ENCODE results near the gene FEV.

The FEV gene

DNA sequence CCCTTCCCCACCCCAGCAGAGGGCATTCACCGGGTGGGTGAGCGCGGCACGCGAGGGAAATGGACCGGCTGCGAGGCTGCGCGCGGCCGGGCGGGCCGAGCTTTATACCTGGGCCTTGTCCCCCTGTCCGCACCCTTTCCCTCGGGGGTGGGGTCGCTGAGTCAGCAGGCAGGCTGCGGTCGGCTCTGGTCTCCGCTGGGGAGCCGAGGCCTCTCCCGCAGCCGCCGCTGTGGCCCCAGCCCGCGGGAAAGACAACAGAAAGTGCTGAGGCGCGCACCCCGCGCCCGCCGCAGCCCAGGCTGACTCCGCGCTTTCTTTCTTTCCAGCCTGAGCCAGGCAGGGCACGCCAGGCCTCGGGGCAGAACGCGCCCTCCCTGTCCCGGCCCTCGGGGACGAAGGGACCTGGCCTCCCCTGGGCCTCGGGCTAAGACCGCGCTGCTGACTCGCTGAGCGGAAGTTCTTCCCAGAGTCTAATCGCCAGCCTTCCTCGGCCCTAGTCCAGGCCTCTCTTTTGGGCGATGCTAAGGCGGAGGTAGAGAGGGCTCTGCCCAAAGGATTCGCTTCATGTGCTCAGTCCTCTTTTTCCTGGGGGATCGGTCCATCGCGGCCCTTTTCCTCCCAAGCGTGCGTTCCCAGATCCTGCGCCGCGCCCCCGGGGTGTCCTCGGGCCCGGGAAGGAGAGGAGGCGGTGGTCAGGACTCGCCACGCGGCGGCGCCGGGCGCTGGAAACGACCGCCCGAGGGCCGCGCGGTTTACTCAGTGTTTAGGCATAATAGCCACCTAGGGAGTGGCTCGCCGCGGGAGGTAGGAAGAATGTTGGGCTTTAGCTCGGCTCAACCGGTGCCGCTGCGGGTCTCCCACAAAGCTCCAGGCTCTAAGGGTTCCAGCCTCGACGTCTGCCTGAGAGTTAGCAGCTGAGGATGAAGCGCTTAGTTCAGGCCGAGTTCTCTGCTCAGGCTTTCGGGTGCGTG lies 8.6 kb upstream of the FEV start, which contains the start of gene CRYBA2:
Gene CRYBA2 (minus strand): TSS at position 78 of the 971 bp plus-strand sequence. CDS start 246 bp downstream, outside the sequence.
- DNase-seq (ENCODE audit: low read depth) = no peak

DNA sequence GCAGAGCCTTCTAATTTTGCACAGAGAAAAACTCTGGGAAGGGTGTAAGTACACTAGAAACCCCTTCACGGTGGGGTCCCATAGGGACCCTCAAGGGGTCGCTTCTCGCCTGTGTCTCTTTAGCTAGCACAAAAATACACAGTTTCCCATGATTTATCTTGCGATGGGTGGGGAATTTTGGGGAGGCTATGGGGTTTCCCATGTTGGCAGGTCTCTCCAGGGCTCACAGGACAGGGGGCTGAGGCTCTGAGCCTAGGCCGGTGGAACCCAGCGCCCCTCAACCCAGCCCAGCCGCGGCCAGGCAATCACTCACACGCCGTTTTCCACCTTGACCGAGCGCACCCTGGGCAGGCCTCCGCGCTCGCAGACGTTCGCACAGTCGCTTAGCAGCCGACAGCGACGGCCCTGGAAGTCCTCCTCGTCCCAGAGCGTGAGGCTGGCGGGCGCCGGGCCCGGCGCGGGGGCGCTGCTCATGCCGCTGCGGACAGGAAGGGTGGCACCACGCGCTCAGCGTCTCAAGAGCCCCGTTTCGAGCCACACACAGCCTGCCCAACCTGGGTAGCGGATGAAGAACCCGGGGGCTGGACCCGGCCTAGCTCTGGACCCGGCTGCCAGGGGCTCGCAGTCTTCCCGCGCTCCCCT lies 7.8 kb upstream of the FEV start:
- DNase-seq (ENCODE audit: low read depth) = no peak

DNA sequence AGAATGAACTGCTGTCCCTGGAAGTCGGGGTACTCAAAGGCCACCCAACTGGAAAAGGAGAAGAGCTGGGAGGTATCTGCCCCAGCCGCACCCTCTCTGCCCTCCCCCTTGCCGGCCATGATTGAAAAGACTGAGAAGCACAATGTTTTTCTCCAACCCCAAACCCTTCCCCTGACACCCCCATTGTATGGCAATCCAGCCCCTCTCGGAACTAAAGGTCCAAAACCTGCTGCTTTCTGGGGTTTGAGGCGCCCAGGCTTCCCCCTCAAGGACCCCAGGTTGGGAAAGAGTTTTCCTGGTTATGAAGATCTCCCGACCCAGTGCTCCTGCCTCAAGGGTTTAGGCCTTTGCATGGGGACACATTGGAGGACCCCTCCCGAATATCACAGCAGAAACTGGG lies 7.2 kb upstream of the FEV start:
- no peak for DNase-seq (ENCODE audit: low read depth)

DNA sequence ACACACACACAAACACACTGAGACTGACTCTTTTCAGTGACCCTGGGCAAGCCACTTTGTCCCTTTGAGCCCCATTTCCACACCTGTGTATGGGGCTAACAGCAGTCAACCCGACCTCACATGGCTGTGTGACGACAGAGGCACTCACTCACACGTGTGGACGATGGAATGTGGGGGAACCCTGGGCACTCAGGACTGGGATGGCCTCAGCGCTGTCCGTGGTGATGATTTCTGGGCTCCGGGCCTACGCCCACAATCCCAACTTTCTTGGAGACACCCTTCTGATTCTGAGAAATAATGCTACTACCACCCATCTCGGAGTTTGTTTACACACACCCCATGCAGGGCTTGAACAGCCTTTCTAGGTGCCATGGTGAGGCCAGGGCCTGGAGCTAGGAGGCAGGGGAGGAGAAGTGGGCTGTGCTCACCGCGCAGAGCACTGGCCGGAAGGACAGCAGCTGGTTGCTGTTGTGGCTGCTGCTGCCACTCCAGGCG lies 6.7 kb upstream of the FEV start:
- DNase-seq (ENCODE audit: low read depth) = no peak

DNA sequence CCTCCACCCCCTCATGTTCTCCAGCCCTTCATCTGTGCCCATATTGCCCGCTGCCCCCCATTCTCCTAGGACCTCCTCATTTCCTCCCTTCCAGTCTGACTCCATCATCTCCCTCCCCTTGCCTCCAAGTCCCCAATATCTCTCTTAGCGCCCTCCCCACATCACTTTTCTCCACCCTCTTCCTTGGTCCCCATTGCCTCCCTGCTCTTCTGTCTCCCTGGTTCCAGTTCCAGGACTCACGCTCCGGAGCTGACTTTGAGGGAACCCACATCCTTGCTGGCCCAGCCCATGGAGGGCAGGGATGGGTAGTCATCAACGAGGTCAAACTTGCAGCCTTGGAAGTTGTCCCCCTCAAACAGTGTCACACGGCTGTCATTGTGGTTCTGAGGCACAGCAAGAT lies 5.6 kb upstream of the FEV start:
- DNase-seq (ENCODE audit: low read depth) = no peak

DNA sequence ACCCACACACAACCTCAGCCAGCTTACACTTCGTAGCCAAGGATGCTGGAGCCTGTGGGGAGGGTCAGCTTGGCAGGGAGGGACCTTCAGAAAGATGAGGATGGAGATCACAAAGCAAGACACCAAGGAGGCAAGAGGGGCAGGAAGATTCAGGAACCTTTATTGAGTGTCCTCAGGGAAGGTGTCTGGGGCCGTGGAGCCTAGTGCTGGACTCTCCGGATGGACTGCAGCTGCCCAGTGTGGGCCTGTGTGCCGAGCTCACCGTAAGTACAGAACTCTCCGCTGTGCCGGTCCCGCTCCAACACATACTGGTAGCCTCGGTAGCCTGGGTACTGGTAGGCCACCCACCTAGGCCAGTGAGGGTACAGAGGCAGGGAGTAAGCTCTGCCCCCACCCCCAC lies 5.1 kb upstream of the FEV start:
- DNase-seq (ENCODE audit: low read depth) = no peak

DNA sequence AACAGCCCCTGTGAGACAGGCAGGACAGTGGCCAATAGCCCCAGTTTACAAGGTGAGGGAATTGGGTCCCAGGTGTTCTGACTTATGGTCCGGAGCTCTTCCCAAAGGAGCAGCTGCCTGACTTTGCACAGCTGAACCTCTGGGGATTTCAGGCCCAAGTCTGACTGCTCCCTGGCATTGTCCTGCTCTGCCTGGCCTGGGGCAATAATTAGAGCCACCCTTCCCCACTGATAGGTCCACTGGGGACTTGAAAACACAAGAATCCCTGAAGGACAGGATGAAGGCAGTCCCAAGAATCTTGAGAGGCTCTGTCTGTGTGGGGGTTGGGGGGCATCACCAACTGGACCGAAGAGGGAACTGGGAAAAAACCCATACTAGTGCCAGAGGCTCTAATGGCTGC lies 3.7 kb upstream of the FEV start:
- DNase-seq (ENCODE audit: low read depth) = no peak

DNA sequence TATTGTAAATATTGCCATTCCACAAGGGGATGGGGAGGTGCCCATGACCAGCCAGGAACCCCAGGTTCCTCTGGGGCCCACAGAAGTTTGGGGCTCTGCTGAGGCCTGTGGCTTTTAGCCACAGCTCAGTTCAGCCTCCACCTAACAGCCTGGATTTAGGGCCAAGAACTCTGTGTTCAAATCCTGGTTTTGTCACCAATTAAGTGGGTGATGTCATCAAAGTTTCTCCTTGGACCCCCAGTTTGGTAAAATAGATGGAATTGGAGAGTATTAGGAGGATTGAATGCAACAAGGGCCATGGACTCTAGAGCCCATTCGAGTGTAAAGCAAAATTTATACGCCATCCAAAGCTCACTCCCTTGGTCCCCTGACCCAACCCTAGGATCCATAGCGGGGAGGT lies 3.2 kb upstream of the FEV start:
- DNase-seq (ENCODE audit: low read depth) = no peak

DNA sequence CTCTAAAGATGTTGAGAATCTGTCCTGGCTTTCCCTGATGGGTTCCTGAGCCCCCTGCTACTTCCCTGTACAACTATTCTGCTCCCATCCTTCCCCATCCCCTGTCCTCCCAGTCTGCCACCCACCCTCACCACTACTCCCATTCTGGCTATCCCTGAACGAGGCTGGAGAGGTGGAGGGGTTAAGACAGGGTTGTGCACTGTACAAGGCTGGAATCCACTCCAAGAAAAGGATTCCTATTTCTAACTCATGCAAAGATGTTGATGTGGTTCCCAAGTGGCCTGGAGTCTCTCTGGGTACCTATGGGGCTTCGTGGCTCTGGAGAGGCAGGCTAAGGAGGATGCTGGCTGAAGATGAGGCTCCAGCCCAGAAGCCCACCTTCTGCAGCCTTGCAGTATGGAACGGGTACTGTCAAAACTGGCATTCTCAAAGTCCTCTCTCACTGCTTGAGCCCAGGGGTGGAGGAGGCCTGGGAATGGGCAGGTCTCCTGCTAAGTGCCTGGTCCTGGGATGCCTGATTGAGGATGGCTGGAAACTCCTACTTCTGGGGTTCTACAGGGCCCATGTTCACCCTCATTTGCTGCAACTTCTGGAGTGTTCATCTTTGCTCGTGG lies 1.3 kb upstream of the FEV start:
- no peak for DNase-seq (ENCODE audit: low read depth)

DNA sequence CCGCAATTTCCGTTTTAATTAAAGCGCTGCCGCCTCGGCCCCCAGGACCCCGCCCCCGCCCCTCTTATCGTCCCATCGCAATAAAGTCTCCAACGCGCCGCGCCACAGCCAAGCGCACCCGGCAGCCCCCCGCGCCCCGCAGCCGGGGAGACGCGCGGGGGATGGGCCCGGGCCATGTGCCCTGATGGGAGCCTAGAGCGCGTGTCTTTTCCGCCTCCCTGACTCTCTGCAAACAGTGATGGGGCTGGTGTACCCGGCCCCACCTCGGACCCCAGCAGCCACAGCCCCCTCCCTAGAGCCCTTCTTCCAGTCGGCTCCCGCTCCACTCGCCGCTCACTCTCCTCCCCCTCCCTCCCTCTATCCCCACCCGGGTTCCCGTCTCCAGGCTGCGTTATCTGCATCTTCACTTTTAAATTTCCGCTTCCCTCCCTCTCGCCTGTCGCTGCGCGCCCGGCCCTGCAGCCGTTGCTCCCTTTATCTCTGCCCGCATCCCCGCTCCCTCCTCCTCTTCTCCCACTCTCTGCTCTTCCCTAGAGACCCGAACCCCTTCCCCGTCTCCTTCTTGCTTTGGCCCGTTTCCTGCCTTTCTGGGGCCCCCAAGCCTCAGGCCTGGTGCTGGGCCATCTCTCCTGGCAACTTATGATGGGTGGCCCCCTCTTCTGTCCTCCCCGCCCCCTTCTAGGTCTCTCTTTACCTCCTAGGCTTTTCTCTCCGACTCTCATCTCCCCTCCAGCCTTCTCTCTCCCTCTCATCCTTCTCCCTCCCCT lies 524 bp upstream of the FEV start:
- DNase-seq (ENCODE audit: low read depth) = no peak

DNA sequence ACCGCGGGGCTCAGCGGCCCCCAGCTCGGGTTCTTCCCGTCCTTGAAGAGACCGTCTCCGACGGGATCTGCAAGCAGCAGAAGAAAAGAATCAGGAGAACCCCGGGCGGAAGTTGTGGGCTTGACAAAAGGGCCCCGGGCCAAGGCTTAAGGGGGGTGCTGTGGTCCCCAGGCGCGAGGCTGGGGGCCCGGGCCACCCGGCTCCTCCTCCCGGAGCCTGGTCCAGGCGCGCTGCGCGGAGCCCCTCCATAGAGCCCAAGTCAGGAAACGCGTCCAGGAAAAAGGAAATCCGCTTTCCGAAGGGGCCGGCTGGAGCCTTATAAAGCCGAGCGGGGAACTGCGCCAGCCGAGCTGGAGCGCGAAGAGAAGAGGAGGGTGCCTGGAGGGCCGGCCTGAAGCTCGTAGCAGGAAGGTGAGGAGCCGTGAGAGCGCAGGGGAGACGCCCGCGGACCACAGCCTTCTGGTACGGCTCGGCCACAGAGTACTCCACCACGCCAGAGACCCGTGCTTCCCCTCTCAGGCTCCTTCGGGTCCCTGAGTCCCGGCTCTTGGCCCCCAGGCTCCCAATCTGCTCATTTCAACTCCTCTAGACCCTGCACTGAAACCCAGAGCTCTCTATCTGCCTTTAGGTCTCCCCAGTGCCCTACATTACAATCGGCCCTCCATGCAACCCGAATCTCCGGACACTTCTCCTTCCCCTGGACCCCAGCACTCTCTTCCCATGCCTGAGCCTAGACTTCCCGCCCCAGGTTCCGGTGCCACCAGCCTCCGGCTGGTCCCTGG lies 554 bp downstream of the FEV start:
- no peak for DNase-seq (ENCODE audit: low read depth)

DNA sequence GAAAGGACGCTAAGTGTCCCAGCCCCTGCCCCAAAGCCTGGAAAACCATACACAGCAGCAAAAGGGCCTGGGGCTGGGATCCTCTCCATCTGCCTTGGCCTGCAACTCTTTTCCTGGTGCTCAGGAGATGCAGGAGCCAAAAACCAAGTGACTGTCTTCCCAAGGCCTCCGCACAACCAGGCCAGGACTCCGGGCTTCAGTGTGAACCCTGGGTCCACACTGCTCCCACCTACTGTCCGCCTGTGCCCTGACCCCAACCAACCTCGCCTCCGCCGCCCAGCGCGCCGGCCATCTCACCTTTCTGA lies 1.1 kb downstream of the FEV start:
- no peak for DNase-seq (ENCODE audit: low read depth)

DNA sequence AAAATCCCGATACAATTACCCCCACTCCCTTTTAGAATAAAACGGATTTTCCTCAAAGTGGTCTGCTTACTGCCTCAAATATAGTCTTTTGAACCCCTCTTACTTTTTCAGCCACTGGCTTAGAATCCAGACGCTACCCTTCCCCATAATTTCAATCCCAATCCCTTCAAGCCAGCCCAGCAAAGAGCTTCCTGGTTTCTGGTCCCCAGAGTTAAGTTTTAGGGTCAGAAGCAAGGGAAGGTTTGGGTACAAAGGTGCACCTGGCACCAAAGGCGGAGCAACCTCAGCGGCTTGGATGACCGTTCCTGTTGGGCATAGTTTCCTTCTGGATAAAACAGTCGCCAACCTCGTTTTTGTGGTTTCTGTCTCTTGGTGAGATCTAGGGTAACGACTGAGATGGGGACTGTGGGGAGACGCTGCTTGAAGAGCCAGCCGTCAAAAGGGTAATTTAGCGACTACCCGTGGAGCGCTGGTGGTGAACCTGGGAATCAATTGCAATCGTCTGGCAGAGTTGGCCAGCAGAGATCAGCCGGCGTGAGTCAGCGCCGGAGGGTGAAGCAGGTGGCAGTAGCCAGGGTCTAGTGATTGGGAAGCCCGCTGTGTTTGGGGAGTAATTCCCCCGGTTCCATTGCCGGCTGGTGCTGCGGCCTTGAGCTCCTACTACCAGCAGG lies 1.6 kb downstream of the FEV start:
- no peak for DNase-seq (ENCODE audit: low read depth)

DNA sequence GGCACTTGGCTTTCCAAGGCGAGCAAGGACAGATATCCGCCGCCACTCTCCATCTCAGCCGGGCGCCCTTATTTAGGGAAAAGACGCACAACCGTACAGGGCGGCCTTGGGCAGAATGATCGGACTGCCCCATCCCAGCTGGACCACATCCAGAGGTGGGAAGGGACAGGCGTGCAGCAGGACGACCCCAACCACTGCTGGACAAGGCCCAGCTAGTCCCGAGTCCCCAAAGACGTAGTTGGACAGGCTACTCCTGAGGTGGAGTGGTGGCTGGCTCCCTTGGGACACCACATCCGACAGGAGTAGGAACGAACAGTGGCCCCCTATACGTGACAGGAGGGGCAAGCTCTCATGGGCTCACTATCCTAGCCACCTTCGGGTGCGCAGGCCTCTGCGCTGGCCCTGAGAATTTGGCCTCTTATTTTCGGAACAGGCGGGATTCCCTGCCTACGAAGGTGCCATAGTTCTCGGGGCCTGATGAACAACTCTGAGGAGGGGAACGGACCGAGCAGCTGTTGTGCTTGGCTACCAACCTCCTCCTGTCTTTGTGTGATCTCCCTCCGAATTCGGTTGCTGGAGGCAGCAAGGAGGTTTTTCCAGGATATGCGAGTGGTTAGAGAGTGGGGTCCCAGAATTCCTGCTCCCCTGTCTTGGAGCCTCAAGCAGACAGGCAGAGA lies 2.3 kb downstream of the FEV start:
- DNase-seq (ENCODE audit: low read depth) = no peak

DNA sequence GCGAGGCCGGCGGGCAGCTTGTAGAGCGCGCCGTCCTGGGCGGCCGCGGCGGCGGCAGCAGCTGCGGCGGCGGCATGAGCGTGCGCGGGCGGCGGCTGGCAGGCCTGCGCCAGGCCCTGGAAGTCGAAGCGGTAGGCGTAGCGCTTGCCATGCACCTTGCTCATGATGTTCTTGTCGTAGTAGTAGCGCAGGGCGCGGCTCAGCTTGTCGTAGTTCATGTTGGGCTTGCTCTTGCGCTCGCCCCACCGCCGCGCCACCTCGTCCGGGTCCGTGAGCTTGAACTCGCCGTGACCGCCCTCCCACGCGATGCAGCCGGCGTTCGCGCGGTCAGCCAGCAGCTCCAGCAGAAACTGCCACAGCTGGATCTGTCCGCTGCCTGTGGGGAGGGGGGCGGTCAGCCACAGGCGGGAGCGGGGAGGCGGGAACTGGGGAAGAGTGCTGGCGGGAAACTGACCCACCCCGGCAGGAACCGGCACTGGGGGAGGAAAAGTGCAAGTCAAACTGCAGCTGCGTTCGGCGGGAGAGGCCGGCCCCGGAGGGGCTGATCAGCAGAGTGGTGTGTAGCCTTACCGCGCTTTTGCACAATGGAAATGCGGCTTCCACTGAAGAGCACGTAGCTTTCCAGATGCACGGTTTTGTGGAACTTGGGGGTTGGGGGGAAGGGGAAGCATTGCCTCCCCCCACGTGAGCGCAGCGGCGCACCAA lies 3.0 kb downstream of the FEV start:
- no peak for DNase-seq (ENCODE audit: low read depth)

DNA sequence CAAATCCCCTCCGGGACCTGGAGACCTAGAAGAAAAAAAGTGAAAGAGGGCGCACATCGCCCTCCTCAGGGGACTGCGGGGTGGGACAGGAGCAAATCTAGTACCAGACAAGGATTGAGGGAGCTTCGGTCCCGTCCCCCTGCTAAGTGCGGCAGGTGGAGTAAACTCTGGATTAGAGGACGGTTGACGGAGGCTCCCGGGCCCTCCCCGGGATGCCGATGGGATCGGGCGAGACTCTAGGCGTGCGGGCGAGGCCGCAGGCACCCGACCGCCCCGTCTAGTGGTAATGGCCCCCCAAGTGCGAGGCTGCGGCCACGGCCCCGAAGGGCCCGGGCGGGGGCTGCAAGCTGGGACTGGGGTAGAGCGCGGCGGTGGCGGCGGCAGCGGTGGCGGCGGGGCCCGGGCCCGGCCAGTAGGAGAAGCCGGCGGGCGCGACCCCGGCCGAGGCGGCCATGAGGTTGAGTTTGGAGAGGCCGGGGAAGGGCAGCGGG lies 3.5 kb downstream of the FEV start:
- DNase-seq (ENCODE audit: low read depth) = no peak

DNA sequence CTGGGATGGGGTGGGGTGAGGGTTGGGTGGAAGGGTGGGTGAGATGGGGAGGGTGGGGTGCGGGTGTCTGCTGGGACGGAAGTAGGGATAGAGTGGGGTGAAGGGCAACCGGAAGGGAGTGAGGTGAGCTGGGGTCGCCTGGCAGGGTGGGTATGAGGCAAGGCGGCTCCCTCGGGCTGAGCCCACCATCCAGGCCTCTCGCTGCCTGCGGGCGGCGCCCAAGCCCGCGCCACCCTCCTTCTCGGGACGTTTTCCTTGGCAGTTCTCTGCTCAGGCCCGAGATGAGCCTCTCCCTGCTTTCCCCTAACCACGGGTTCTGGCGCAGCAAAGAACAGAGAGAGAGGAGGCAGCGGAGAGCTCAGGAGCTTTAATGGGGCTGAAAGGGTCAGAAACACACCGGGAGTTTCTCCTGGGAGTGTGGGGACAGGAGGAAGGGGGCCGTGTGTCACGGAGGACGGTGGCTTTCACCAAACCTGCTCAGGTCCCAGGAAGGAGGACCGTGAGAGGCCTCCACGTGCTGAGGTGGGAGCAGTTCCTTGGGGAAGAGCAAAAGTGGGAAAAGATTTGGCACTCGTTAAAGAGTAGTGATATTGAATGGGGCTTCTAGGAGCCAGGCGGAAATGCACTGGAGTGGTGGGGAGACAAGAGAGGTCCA lies 4.1 kb downstream of the FEV start:
- no peak for DNase-seq (ENCODE audit: low read depth)

DNA sequence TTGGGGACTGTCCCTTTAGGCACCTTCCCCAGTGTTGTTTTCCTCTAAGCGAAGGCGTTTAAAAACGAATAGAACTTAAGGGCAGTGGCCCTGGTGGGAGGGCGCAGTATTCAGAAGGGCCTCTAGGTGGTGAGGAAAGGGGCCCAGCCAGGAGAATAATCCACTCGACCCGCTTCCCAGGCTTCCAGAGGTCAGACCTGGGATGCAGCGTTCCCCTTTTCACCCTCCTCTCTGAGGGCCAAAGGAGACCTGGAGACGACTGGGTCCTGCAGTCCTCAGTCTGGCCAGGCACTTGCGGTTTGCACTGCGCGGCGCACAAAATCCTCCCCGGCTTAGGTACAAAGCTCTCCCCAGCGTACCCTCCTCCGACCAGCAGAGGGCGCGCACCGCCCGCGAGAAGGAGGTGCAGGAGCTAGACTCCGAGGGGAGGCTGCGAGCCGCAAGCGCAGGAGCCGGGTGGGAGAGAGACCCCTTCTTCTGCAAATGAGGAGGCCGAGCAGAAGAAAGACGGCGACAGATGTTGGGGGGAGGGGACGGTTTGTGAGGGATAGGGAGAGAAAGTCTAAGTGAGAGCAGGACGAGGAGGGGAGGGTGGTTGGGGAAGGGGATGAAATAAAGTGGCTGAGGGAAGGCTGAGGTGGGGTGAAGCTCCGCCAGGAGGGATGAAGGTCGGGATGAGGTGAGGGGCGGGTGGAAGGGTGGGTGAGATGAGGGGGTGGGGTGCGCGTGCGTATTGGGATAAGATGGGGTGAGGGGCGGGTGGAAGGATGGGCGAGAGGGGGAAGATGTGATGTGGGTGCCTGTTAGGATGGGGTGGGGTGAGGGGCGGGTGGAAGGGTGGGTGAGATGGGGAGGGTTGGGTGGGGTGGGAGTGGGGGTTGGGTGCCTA lies 4.9 kb downstream of the FEV start:
- peak; percentile 74 for DNase-seq (ENCODE audit: low read depth)

Data from activated T-helper 9 cell treated with anti-CD3 and anti-CD28 coated beads, Interleukin-2, amount 50 U/mL, for 16 hours (primary cell).